ENCODE measurements around the gene KIF16B.

DNA sequence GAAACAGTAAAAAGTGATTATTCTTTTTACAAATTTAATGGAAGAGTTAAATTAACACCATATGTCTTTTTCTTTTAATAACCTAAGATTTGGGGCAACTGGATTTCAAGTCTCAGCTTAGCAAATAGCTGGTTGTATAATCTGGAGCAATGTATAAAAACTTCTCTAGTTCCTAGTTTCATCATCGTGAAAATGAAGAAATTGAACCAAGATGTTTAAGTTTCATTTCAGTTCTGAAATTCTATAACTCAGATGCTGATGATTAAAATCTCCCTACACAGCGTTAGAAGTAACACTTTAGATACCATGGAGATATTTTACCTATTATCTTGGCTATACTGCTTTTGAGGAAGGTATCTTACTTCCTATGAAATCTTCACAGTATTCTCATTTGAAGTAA lies 252.0 kb downstream of the KIF16B start:
- TF ChIP-seq, protein P1, sequence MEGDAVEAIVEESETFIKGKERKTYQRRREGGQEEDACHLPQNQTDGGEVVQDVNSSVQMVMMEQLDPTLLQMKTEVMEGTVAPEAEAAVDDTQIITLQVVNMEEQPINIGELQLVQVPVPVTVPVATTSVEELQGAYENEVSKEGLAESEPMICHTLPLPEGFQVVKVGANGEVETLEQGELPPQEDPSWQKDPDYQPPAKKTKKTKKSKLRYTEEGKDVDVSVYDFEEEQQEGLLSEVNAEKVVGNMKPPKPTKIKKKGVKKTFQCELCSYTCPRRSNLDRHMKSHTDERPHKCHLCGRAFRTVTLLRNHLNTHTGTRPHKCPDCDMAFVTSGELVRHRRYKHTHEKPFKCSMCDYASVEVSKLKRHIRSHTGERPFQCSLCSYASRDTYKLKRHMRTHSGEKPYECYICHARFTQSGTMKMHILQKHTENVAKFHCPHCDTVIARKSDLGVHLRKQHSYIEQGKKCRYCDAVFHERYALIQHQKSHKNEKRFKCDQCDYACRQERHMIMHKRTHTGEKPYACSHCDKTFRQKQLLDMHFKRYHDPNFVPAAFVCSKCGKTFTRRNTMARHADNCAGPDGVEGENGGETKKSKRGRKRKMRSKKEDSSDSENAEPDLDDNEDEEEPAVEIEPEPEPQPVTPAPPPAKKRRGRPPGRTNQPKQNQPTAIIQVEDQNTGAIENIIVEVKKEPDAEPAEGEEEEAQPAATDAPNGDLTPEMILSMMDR (IDR thresholded peaks at IDR 0.05; ENCODE audit: borderline replicate concordance, extremely low read depth, low read length, poor library complexity, severe bottlenecking), result no peak
- TF ChIP-seq EZH2 (IDR thresholded peaks at IDR 0.05; ENCODE audit: borderline replicate concordance, low read depth, low read length, severe bottlenecking), result no peak

Measured in DND-41 (cell line).